NCI-H2029 treated with DMSO at 0.1 percent for 48 hours (cell line): ENCODE data around the gene DOCK6.
"Not testable (repeated sequence)": the region's sequence is repeated elsewhere in the genome, so short reads cannot be mapped to it uniquely, and the experiment has no call there.

Experiments used
- DNase-seq: peaks from one replicate; lab custom pipeline; 2025; lab: John Stamatoyannopoulos, UW

DOCK6 gene

GRCh38 chr19:11172576-11172975, 89.7 kb downstream of the DOCK6 start:
- no peak for DNase-seq

GRCh38 chr19:11171144-11171543, 91.2 kb downstream of the DOCK6 start:
- no peak for DNase-seq

- no peak for DNase-seq
Observed at GRCh38 chr19:11169896-11170678, 92.2 kb downstream of the DOCK6 start.

- DNase-seq: no peak
Observed at GRCh38 chr19:11168568-11168967, 93.8 kb downstream of the DOCK6 start.

GRCh38 chr19:11166281-11167142, 95.8 kb downstream of the DOCK6 start:
- no peak for DNase-seq

GRCh38 chr19:11165486-11166030, 96.8 kb downstream of the DOCK6 start:
- DNase-seq: no peak

- no peak for DNase-seq
Observed at GRCh38 chr19:11164879-11165406, 97.4 kb downstream of the DOCK6 start.

GRCh38 chr19:11164296-11164695, 98.0 kb downstream of the DOCK6 start:
- DNase-seq: no peak

GRCh38 chr19:11160440-11160768, 101.9 kb downstream of the DOCK6 start:
- not testable (repeated sequence) for DNase-seq

GRCh38 chr19:11159598-11160439, 102.5 kb downstream of the DOCK6 start:
- DNase-seq: no peak

- peak; percentile 94 for DNase-seq
Observed at GRCh38 chr19:11155373-11156120, 106.8 kb downstream of the DOCK6 start, which contains the start of gene SPC24. Gene SPC24 (minus strand): TSS chr19:11155782. CDS start chr19:11155776, 6 bp downstream.

GRCh38 chr19:11154683-11155047, 107.7 kb downstream of the DOCK6 start:
- DNase-seq: no peak

- DNase-seq: no peak
Observed at GRCh38 chr19:11152318-11153062, 109.8 kb downstream of the DOCK6 start.

- DNase-seq: no peak
Observed at GRCh38 chr19:11151181-11151580, 111.1 kb downstream of the DOCK6 start.
